Right hindlimb (tissue), 1 donor: ENCODE results near the gene RAB18.
"Not testable (repeated sequence)": the region's sequence is repeated elsewhere in the genome, so short reads cannot be mapped to it uniquely, and the experiment has no call there.

Experiments
- DNase-seq: peaks from one replicate; pipeline ENCODE4 v3.0.0-alpha.2; 2018

The RAB18 gene

DNA sequence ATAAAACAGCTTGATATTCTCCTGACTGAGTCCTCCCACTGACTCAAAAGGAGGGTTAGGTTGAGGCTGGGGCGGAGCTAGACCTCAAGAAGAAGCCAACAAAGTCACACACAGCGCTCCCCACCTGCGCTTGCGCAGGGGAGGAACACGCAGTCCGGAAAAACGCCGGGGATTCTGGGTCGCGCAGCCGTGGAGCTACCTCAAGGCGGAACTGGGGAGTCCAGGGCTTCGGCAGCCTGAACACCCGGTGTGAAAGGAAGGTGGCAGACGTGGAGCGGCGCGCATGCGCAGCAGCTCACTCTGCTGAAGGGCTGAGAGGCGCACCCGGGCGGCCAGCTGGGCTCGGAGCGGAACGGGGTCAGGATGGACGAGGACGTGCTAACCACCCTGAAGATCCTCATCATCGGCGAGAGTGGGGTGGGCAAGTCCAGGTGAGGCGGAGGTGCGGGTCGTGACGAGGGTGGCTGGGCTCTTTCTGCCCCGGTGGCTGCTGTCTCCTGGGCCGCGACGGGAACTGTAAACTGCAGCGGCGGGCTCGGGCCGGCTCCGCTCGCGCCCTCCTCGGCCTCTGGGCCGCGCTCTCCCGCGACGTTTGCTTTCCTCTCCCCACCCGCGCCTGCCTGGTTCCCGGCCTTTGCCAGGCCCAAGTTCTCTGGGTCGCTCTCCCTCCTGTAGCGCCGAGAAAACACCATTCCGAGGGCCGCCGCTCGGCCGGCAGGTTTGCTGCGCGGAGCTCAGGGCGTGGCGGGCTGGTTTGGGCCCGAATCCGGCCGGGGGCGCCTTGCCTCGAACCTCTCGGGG lies at the start of gene RAB18:
Gene RAB18 (plus strand): TSS at position 298 of the 801 bp plus-strand sequence. CDS start 66 bp downstream, at position 364.
- peak; percentile 99 for DNase-seq

DNA sequence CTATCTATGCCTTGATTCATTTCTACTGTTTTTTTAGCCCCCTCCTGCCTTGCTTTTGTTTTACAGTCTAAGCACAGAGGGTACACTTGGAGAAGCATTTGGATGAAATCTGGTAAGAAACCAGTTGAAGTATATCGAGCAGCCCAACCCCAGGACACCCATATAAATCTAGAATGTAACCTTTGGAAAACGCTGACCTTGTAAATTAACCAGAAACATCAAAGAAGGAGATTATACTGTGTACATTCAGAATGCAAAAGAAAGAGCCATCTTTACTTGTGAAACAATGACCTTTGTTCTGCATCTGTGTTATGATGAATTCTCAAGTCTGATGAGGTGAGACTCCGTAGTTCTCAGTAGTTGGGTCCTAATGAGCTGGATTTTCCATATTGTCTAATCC lies 49.3 kb upstream of the RAB18 start:
- DNase-seq = no peak

DNA sequence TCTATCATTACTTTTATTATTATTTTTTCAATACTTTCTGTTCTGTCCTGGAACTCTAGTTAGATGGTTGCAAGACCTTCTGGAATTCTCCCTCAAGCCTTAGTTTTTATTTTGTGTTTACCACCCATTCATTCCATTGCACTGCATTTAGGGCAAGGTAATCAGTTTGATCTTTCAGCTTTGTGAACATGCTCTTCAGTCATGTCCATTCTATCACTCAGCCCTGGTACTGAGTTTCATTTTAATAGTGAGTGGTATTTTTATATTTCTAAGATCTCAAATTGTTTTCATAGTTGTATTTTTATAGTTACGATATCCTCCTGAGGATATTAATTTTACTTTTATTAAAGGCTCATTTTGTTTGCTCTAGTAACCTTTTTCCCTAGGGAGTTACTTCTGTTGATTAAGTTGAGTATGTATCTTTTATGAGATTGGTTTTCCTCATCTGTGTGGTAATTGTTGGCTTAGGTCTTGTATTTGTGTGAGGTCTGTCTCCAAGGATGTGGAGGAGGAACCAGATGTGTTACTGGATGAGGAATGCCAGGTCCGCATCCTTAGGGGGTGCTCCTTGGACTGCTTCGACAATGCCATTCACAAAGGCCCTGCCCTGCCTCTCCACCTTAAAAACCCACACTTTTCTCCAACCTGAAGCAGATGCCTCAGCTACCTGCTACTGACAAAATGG lies 46.7 kb upstream of the RAB18 start:
- no peak for DNase-seq

- no peak for DNase-seq
These were observed 46.1 kb upstream of the RAB18 start for GRCh38 chr10:27457966-27458365.

GRCh38 chr10:27461312-27461711 lies 42.8 kb upstream of the RAB18 start:
- no peak for DNase-seq

DNA sequence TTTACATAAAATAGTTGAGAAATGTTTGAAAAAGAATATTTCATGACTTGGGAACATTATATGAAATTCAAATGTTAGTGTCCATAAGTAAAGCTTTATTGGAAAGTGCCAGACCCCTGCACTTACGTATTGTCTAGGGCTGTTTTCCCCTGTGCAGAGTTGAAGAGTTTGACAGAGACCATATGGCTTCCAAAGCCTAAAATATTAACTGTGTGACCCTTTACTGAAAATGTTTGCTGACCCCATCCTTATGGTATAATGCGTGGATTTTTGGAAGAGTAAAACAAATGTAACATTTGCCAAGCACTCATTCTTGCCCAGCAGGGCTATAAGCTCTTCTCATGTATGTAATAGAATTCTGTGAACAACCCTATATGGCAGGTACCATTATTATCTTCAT lies 40.1 kb upstream of the RAB18 start:
- DNase-seq = no peak

DNA sequence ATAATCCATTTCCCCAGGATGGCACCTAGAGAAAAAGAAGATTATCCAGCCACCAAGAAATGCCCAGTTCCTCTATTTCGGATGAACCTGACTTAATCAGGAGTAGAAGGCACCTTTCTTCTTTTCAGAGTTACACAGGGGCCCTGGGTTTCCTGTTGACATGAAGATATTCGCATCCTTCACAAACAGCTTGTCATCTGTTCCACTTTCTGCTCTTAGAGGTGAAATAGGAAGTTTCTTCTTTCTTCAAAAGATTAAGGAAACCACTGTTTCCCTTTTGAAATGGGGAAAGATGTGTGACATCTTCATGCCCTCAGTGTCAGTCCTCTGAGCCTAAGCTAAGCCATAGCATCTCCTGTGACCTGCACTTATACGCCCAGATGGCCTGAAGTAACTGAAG lies 39.1 kb upstream of the RAB18 start:
- no peak for DNase-seq

DNA sequence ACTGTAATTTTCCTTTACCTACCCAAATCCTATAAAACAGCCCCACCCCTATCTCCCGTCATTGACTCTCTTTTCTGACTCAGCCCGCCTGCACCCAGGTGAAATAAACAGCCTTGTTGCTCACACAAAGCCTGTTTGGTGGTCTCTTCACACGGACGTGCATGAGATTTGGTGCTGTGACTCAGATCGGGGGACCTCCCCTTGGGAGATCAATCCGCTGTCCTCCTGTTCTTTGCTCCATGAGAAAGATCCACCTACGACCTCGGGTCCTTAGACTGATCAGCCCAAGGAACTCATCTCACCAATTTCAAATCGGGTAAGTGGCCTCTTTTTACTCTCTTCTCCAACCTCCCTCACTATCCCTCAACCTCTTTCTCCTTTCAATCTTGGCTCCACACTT lies 38.5 kb upstream of the RAB18 start:
- DNase-seq = not testable (repeated sequence)

- no peak for DNase-seq
These were observed 33.2 kb upstream of the RAB18 start for GRCh38 chr10:27470885-27471284.

DNA sequence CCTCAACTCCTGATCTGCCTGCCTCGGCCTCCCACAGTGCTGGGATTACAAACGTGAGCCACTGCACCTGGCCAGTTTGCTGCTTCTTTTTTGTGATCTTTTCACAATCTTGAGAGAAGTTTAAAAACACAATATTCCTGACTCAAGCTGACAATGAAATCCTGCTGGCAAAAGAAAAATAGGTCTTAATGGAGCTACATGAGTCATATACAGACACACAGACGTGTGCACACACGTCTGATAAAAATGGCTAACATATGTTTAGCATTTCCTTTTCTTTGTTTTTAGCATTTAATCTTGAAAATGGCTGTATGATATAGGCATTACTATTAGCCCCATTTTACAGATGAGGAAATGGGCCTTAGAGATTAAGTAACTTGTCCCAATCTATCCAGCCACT lies 29.4 kb upstream of the RAB18 start:
- DNase-seq = no peak

- no peak for DNase-seq
These were observed 25.1 kb upstream of the RAB18 start for GRCh38 chr10:27479016-27479415.

DNA sequence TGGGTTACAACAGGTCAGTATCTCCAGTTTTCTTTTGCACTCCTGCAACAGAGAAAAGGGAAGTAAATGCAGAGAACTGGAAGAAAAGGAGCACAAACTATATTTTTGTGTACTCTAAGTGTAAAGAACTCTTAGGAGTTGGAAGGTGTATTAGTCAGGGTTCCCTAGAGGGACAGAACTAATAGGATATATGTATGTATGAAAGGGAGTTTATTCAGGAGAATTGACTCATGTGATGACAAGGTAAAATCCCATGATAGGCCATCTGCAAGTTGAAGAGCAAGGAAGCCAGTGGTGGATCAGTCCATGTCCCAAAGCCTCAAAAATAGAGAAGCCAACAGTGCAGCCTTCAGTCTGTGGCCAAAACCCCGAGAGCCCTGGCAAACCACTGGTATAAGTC lies 22.6 kb upstream of the RAB18 start:
- DNase-seq = no peak

DNA sequence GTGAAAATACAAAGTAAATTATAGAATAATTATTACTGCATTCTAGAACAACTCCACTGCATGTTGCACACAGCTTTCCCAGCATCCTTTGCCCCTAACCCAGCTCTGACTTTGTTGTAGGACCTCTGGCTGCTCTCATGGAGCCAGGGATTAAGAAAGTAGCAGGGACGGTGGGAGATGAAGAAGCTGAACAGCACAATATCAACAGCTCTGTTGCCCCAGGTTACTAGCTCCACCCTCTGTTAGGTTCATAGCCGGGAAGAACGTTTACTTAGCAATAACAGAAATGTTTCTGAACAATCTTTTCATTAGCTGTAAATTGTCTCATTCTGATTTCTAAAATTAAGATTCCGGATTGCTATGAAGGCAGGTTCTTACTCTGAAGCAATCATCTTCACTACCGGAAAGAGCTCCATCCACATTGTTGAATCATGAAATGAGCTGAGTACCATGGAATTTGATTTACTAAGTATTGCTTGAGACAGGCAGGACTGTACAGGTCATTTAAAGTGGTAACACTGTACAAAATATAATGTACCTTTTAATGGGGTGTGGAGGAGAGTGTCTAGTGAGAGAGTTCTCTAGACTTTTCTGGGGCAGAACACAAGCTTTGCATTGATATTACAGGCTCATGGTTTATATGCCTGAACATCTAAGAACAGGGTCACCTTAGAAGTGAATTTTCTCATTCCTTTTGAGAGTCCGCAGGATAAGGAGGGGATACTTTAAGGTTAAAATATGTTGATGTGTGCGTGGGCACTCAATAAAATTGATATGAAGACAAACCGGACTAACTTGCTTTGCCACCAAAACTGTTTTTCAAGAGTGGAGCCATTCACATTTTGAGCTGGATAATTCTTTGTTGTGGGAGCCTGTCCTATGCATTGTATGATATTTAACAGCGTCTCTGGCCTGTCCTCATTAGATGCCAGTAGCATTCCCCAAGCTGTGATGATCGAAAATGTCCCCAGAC lies 20.8 kb upstream of the RAB18 start:
- no peak for DNase-seq

DNA sequence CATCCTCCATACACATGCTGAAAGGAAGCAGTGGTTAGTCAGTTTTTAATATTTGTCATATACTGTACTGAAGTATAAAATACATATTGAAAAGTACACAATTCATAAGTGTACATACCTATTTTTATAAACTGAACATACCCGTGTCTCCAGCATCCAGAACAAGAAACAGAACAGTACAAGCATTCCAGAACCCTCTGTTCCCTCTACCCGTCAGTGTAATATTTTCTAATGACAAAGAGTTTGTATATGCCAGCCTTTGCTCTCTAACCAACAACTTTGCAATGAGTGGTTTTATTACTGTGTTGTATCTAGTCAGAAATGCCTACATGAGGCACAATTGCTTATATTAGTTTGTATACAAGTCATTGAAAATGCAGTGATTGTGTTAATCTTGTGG lies 18.7 kb upstream of the RAB18 start:
- no peak for DNase-seq

DNA sequence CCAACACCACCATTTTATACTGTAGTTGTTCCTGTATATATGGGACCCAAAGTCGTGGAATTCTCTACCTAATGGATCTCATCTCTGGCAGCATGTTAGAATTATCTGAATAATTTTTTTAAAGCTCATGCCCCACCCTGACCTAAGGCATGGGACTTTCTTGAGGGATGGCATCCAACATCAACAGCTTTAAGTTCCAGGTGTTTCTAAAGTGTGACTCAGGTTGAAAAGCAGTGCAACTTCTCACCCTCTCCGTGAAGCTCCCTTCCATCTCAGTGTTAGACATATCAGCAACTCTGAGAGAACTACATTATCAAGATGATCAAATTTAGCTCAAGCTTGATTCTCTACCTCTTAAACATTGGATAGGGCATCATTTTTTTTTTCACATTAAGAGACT lies 18.1 kb upstream of the RAB18 start:
- DNase-seq = no peak

DNA sequence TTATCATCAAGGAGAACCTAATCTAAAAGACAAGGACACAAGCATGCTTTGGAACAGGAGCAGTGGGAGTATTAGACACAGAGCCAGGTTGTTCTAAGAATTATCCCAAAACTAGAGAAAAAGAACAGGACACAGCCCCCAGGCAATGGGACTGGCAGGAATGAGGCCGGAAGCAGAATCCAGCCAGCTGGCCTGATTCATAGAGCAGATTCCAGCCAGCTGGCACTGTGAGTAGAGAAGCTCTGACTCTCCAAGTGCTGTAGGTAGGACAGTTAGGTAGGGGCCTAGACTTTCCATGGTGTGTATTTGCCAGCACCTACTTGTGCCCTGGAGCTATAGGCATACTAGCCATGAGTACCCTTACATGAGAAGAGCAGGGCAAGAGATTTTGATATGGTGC lies 13.3 kb upstream of the RAB18 start:
- DNase-seq = no peak

GRCh38 chr10:27494116-27494805 lies 9.8 kb upstream of the RAB18 start:
- DNase-seq = no peak

DNA sequence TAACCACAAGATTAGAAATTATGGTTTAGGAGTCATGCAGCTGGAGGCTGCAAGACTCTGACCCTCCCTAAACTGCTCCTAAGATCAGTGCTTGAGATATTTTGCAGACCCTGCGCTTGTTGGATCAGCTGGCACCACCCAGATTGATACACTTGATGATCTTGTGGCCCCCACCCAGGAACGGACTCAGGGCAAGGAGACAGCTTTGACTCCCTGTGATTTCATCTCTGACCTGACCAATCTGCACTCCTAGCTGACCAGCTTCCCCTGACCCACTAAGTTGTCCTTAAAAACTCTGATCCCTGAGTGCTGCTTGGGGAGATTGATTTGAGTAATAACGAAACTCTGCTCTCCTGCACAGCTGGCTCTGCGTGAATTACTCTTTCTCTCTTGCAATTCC lies 8.0 kb upstream of the RAB18 start:
- no peak for DNase-seq

DNA sequence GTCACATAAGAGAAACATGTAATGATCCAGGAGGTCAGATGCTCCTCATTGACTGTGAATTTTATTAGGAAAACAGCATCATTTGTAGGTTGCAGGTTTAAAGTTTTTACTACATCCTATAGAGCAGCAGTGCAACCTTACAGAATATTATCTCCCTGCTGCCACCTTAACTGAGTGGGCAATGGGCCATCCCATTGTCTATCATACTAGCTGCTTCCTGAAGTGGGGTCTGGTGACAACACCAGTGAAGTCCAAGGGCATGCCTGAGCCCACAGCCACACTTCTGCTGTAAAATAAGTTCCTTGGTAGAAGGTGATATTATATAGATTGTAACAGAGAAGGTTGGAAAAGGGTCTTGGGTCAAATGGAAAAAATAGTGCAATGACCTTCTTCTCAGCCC lies 4.0 kb upstream of the RAB18 start:
- no peak for DNase-seq

DNA sequence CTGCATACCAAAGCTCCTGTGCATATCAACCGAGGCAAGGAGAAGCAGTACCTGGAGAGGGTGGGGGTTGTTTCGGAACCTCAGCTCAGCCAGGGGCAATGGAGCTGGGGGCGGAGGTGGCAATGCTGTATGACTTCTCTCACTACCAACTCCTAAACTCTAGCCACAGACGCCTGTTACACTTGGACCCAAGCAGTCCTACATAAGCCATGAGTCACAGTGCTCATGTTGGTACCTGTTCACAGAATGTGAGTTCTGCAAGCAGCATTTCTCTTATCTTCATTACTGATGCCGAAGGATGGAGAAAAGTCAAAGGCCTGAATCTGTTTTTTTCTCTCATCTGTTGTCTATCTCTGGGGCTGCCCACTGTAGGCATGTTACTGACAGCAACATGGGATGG lies 3.2 kb upstream of the RAB18 start:
- no peak for DNase-seq

GRCh38 chr10:27503498-27504006 lies 552 bp upstream of the RAB18 start:
- no peak for DNase-seq

DNA sequence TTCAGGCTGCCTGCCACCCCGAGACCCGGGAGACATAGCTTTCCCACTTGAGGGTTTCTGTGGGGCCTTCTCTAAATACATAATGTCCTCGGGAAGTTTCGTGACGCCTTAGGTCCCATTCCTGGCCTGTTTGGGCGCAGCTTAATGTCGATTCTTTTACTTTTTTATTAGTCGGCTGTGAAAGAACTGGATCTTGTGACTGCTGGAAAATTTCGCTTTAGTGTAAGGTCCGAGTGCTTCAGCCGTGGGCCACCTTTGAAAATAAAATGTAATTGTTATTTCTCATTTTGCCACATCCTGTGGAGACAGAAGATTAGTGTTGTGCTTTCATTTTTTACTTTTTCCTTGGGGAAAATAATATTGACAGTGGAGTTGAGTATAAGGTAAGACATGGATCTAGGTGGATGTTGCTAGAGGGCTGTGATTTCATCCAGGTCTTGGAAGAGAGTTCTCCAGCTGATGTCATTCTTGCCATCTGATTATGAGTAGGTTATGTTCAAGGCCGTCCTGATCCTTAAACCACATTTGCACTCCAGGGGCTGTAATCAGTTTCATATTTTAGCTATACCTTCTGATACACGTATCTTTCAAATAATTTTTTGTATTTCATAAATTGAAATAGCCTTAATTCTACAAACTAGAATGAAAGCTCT lies 830 bp downstream of the RAB18 start:
- no peak for DNase-seq
